HepG2 (cell line): ENCODE measurements around the gene P4HB. TPM values are rescaled to one million over a fixed set of nuclear protein-coding genes. Genes with fewer than 3 reads are reported as not detected.

Source experiments
- CEBPG ChIP-seq: IDR thresholded peaks from 2 replicates; pipeline ENCODE4 v1.6.1; 2016
- GABPB1 ChIP-seq: IDR thresholded peaks from 2 replicates; pipeline ENCODE4 v1.6.1; 2016; ENCODE audit warnings: mild to moderate bottlenecking, missing genetic modification reagents, moderate library complexity, missing compliant biosample characterization
- GATAD1 ChIP-seq: IDR thresholded peaks from 2 replicates; pipeline ENCODE4 v1.6.1; 2016; ENCODE audit warnings: missing genetic modification reagents, missing compliant biosample characterization
- HHEX ChIP-seq: IDR thresholded peaks from 2 replicates; pipeline ENCODE4 v1.6.1; 2016; ENCODE audit warnings: control low read depth
- IRF2 ChIP-seq: IDR thresholded peaks from 2 replicates; pipeline ENCODE4 v1.6.1; 2018; ENCODE audit warnings: missing genetic modification reagents, missing compliant biosample characterization
- KDM6A ChIP-seq: IDR thresholded peaks from 2 replicates; pipeline ENCODE4 v1.6.1; 2016; ENCODE audit warnings: low read depth
- NCOA2 ChIP-seq: sonication (generic); formaldehyde crosslinking; IDR thresholded peaks from 2 replicates; pipeline ENCODE4 v1.8.0; 2022; ENCODE audit warnings: inconsistent platforms
- PCBP1 ChIP-seq: fragments of 200-400 bp; formaldehyde crosslinking; IDR thresholded peaks from 2 replicates; pipeline ENCODE4 v1.6.1; 2017; ENCODE audit warnings: mild to moderate bottlenecking, low read depth, low read length, borderline replicate concordance
- RFX5 ChIP-seq: IDR thresholded peaks from 2 replicates; pipeline ENCODE4 v1.6.1; 2011; ENCODE audit warnings: low read depth, low read length, improper control_type of control experiment
- SNAI1 ChIP-seq: sonication (generic); formaldehyde crosslinking; IDR thresholded peaks from 2 replicates; pipeline ENCODE4 v1.5.0; 2020; ENCODE audit warnings: mild to moderate bottlenecking, missing genetic modification reagents, borderline replicate concordance
- ZFP62 ChIP-seq: sonication (generic); formaldehyde crosslinking; IDR thresholded peaks from 2 replicates; pipeline ENCODE4 v1.4.0; 2020; ENCODE audit warnings: missing genetic modification reagents
- ZNF225 ChIP-seq: sonication (generic); formaldehyde crosslinking; IDR thresholded peaks from 2 replicates; pipeline ENCODE4 v1.4.0; 2020; ENCODE audit warnings: mild to moderate bottlenecking, missing genetic modification reagents
- ZNF264 ChIP-seq: sonication (generic); formaldehyde crosslinking; IDR thresholded peaks from 2 replicates; pipeline ENCODE4 v1.4.0; 2020; ENCODE audit warnings: missing genetic modification reagents
- ZNF572 ChIP-seq: sonication (generic); formaldehyde crosslinking; IDR thresholded peaks from 2 replicates; pipeline ENCODE4 v1.5.1; 2020; ENCODE audit warnings: mild to moderate bottlenecking, missing genetic modification reagents
- ZNF670 ChIP-seq: sonication (generic); formaldehyde crosslinking; IDR thresholded peaks from 2 replicates; pipeline ENCODE4 v1.8.0; 2022; ENCODE audit warnings: mild to moderate bottlenecking, missing genetic modification reagents, borderline replicate concordance
- polyA plus RNA-seq, 8 experiments: library from polyadenylated mRNA; depleted of rRNA in 3 of 8; stranded (reverse) in 7 of 8; unstranded in 1 of 8; fragments of >200 nt; fragmentation: Illumina TruSeq in 4 of 8; extraction: Trizol in 4 of 8; gene quantifications; 2 replicates each; pipeline versions ENCODE4 v1.2.1 to v1.2.3, GENCODE V29; 2011 to 2016; ENCODE audit warnings: low read depth in 4 of 8, missing spikeins in 1 of 8, mixed read lengths in 1 of 8; ENCODE audit not compliant: insufficient read depth in 1 of 8
- total RNA-seq, 5 experiments: library from RNA; depleted of rRNA; stranded (reverse); fragments of >200 nt; fragmentation: Illumina TruSeq; extraction: Trizol; gene quantifications; 2 replicates each; pipeline ENCODE4 v1.2.3, GENCODE V29; 2016; ENCODE audit warnings: low read depth in 1 of 5
- TF ChIP-seq, protein P1 (sequence below): sonication (generic); formaldehyde crosslinking; IDR thresholded peaks from 2 replicates; pipeline ENCODE4 v1.5.0; 2020; ENCODE audit warnings: missing genetic modification reagents
- TF ChIP-seq, protein P2 (sequence below): sonication (generic); formaldehyde crosslinking; IDR thresholded peaks from 2 replicates; pipeline ENCODE4 v1.5.0; 2020; ENCODE audit warnings: mild to moderate bottlenecking, missing genetic modification reagents, borderline replicate concordance
- TF ChIP-seq, protein P3 (sequence below): sonication (generic); formaldehyde crosslinking; IDR thresholded peaks from 2 replicates; pipeline ENCODE4 v1.5.0; 2020; ENCODE audit warnings: mild to moderate bottlenecking, missing genetic modification reagents, borderline replicate concordance
- TF ChIP-seq, protein P4 (sequence below): sonication (generic); formaldehyde crosslinking; IDR thresholded peaks from 2 replicates; pipeline ENCODE4 v1.8.0; 2022; ENCODE audit warnings: mild to moderate bottlenecking, missing genetic modification reagents, moderate library complexity
- TF ChIP-seq, protein P5 (sequence below): sonication (generic); formaldehyde crosslinking; IDR thresholded peaks from 2 replicates; pipeline ENCODE4 v1.8.0; 2022; ENCODE audit warnings: mild to moderate bottlenecking, missing genetic modification reagents

P4HB gene
- total and polyA plus RNA-seq, 2 of the 13 experiments (the other 11 are each of a cell fraction or from before 2014, with no cell fraction given) = 185 to 782 TPM

DNA sequence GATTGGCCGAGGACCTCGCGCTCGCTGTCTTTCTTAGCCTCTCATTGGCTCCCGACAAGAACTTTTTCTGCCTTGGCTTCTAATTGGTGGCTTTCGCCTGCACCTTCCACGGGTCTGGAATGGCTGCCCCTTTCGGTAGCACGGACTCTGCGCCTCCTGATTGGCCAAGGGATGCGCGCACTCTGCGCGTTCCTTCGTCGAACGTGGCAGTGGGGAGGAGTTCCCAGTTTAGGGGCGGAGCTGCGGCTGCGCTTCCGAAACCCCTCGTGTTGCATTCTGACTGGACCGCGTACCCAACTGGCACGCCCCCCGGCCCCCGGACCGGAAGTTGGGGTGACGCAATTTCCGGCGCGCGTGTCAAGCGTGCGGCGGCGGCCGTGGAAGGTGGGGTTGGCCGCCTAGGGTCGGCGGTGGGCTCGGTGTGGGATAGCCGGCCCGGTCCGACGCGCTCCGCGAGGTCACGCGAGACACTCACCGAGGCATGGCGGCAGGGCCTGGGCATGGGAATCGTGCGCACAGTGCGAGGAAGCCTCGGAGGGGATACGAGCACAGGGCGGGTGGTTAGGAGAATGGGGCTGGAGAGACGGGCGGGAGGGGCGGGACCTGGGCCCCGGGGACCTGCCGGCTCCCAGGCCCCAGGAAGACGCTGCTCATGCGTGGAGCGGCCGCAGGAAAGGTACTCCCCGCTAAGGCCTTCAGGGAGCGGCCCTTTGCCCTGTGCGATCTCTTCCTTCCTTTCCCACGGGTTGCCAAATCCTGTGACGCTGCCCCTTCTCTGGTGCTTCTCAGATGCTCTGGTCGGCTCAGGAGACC lies 627 bp upstream of the P4HB start (continued):
- TF ChIP-seq ZNF572 (CRISPR knock-in tag) (0 out of 2 replicates have a peak, but pooled peaks have one; percentile 21), GATAD1 (CRISPR knock-in tag) (peak; percentile 96), ZNF225 (CRISPR knock-in tag) (peak; percentile 83; the same call in 1 of the 2 replicates), PCBP1 (peak; percentile 90; the same call in 1 of the 2 replicates), ZNF670 (CRISPR knock-in tag) (peak; percentile 86), CEBPG (CRISPR knock-in tag) (peak; percentile 99), KDM6A (CRISPR knock-in tag) (no peak), NCOA2 (no peak), GABPB1 (CRISPR knock-in tag) (peak; percentile 97), HHEX (CRISPR knock-in tag) (no peak), RFX5 (peak; percentile 81), SNAI1 (CRISPR knock-in tag) (peak; percentile 82; the same call in 1 of the 2 replicates), IRF2 (CRISPR knock-in tag) (peak; percentile 91), ZNF264 (CRISPR knock-in tag) (peak; percentile 66; the same call in 1 of the 2 replicates), ZFP62 (no peak)
- TF ChIP-seq, protein P1, sequence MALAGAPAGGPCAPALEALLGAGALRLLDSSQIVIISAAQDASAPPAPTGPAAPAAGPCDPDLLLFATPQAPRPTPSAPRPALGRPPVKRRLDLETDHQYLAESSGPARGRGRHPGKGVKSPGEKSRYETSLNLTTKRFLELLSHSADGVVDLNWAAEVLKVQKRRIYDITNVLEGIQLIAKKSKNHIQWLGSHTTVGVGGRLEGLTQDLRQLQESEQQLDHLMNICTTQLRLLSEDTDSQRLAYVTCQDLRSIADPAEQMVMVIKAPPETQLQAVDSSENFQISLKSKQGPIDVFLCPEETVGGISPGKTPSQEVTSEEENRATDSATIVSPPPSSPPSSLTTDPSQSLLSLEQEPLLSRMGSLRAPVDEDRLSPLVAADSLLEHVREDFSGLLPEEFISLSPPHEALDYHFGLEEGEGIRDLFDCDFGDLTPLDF (CRISPR knock-in tag) = peak; percentile 70; the same call in 1 of the 2 replicates
- TF ChIP-seq, protein P2, sequence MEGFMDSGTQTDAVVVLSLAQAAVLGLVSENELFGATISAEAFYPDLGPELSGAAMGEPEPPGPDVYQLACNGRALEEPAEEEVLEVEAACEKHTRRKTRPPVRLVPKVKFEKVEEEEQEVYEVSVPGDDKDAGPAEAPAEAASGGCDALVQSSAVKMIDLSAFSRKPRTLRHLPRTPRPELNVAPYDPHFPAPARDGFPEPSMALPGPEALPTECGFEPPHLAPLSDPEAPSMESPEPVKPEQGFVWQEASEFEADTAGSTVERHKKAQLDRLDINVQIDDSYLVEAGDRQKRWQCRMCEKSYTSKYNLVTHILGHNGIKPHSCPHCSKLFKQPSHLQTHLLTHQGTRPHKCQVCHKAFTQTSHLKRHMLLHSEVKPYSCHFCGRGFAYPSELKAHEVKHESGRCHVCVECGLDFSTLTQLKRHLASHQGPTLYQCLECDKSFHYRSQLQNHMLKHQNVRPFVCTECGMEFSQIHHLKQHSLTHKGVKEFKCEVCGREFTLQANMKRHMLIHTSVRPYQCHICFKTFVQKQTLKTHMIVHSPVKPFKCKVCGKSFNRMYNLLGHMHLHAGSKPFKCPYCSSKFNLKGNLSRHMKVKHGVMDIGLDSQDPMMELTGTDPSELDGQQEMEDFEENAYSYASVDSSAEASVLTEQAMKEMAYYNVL (CRISPR knock-in tag) = peak; percentile 95; the same call in 1 of the 2 replicates
- TF ChIP-seq, protein P3, sequence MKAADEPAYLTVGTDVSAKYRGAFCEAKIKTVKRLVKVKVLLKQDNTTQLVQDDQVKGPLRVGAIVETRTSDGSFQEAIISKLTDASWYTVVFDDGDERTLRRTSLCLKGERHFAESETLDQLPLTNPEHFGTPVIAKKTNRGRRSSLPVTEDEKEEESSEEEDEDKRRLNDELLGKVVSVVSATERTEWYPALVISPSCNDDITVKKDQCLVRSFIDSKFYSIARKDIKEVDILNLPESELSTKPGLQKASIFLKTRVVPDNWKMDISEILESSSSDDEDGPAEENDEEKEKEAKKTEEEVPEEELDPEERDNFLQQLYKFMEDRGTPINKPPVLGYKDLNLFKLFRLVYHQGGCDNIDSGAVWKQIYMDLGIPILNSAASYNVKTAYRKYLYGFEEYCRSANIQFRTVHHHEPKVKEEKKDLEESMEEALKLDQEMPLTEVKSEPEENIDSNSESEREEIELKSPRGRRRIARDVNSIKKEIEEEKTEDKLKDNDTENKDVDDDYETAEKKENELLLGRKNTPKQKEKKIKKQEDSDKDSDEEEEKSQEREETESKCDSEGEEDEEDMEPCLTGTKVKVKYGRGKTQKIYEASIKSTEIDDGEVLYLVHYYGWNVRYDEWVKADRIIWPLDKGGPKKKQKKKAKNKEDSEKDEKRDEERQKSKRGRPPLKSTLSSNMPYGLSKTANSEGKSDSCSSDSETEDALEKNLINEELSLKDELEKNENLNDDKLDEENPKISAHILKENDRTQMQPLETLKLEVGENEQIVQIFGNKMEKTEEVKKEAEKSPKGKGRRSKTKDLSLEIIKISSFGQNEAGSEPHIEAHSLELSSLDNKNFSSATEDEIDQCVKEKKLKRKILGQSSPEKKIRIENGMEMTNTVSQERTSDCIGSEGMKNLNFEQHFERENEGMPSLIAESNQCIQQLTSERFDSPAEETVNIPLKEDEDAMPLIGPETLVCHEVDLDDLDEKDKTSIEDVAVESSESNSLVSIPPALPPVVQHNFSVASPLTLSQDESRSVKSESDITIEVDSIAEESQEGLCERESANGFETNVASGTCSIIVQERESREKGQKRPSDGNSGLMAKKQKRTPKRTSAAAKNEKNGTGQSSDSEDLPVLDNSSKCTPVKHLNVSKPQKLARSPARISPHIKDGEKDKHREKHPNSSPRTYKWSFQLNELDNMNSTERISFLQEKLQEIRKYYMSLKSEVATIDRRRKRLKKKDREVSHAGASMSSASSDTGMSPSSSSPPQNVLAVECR (CRISPR knock-in tag) = peak; percentile 89
- TF ChIP-seq, protein P4, sequence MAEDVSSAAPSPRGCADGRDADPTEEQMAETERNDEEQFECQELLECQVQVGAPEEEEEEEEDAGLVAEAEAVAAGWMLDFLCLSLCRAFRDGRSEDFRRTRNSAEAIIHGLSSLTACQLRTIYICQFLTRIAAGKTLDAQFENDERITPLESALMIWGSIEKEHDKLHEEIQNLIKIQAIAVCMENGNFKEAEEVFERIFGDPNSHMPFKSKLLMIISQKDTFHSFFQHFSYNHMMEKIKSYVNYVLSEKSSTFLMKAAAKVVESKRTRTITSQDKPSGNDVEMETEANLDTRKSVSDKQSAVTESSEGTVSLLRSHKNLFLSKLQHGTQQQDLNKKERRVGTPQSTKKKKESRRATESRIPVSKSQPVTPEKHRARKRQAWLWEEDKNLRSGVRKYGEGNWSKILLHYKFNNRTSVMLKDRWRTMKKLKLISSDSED (CRISPR knock-in tag) = no peak
- TF ChIP-seq, protein P5, sequence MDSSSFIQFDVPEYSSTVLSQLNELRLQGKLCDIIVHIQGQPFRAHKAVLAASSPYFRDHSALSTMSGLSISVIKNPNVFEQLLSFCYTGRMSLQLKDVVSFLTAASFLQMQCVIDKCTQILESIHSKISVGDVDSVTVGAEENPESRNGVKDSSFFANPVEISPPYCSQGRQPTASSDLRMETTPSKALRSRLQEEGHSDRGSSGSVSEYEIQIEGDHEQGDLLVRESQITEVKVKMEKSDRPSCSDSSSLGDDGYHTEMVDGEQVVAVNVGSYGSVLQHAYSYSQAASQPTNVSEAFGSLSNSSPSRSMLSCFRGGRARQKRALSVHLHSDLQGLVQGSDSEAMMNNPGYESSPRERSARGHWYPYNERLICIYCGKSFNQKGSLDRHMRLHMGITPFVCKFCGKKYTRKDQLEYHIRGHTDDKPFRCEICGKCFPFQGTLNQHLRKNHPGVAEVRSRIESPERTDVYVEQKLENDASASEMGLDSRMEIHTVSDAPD (CRISPR knock-in tag) = peak; percentile 55
